ENCODE results near the gene CRAMP1. TPM values are rescaled to one million over a fixed set of nuclear protein-coding genes. Genes with fewer than 3 reads are reported as not detected.

CRAMP1 gene
- polyA plus RNA-seq, 1 of the 3 experiments (the other 2 are of a cell fraction): 9.5 TPM

GRCh38 chr16:1639860-1640259, 27.7 kb downstream of the CRAMP1 start:
- H3K27ac ChIP-seq (ENCODE audit: low read depth in 2 of 2, low read length in 1 of 2): no peak overlapping the region
- DNase-seq: no peak
- ChIA-PET POLR2A (no interaction called here), CTCF (no interaction called here)
- no peaks in the 10 kb centered on the region for H3K27me3 ChIP-seq (ENCODE audit: insufficient read depth)
- H3F3A ChIP-seq (replicated peaks; ENCODE audit: insufficient read depth): no peaks in the 10 kb centered on the region
- no peak overlapping the region for H3K4me3 ChIP-seq (ENCODE audit: low read depth in 2 of 2, low read length in 1 of 2)
- H3K4me2 ChIP-seq: no peak overlapping the region
- H3K9me3 ChIP-seq: no peaks in the 10 kb centered on the region
- no peaks in the 10 kb centered on the region for H3K9me2 ChIP-seq
- H2AFZ ChIP-seq (ENCODE audit: low read depth): no peak overlapping the region
- H4K20me1 ChIP-seq (ENCODE audit: insufficient read depth): no peaks in the 10 kb centered on the region; the same call in 1 of the 2 replicates
- no peaks in the 10 kb centered on the region for H3K4me1 ChIP-seq (ENCODE audit: control insufficient read depth in 1 of 2, insufficient read depth in 2 of 2, low read depth in 1 of 2, low read length in 1 of 2)
- TF ChIP-seq SMC3 (IDR thresholded peaks at IDR 0.05; ENCODE audit: low read depth, low read length) (no peak), RAD21 (IDR thresholded peaks at IDR 0.05; ENCODE audit: low read length) (no peak), USF1 (IDR thresholded peaks at IDR 0.05; ENCODE audit: borderline replicate concordance, low read depth) (no peak), ELF1 (IDR thresholded peaks at IDR 0.05) (no peak), RCOR1 (IDR thresholded peaks at IDR 0.05; ENCODE audit: low read length) (no peak), RFX5 (IDR thresholded peaks at IDR 0.05; ENCODE audit: low read length) (no peak), JUND (IDR thresholded peaks at IDR 0.05) (no peak), EZH2phosphoT487 (IDR thresholded peaks at IDR 0.05; ENCODE audit: borderline replicate concordance, low read depth) (no peak), PBX3 (IDR thresholded peaks at IDR 0.05) (no peak), RXRA (IDR thresholded peaks at IDR 0.05; ENCODE audit: borderline replicate concordance, low read depth) (no peak), IRF3 (IDR thresholded peaks at IDR 0.05; ENCODE audit: low read depth, low read length) (no peak), MEF2A (IDR thresholded peaks at IDR 0.05; ENCODE audit: borderline replicate concordance, low read depth) (no peak), FOSL2 (IDR thresholded peaks at IDR 0.05; ENCODE audit: borderline replicate concordance, low read depth) (no peak), ZBTB33 (IDR thresholded peaks at IDR 0.05; ENCODE audit: borderline replicate concordance, low read depth) (no peak), GABPA (IDR thresholded peaks at IDR 0.05; ENCODE audit: low read depth) (no peak), USF2 (IDR thresholded peaks at IDR 0.05; ENCODE audit: borderline replicate concordance, low read depth, low read length) (no peak), GATA2 (CRISPR knock-in tag; IDR thresholded peaks at IDR 0.05) (no peak), MAX (IDR thresholded peaks at IDR 0.05; ENCODE audit: low read depth) (no peak), SIN3A (IDR thresholded peaks at IDR 0.05; ENCODE audit: borderline replicate concordance, low read depth, low read length) (no peak)
- H3K9ac ChIP-seq: no peak overlapping the region
- peaks cover 10 to 67% of the 10 kb centered on the region in 2 experiments for H3K36me3 ChIP-seq (replicated peaks in 1 of 2; ENCODE audit: control insufficient read depth in 1 of 2, insufficient read depth in 2 of 2, low read length in 1 of 2)
- peaks cover 18% of the 10 kb centered on the region; the same call in 1 of the 2 replicates for H3K79me2 ChIP-seq (ENCODE audit: insufficient read depth)
- WGBS (ENCODE audit: low lambda C conversion rate): 98% methylated on average over 11 of the region's 11 CpGs

Data from SK-N-SH (cell line).